Globus pallidus (tissue), 1 donor: Measurements from ENCODE around the gene SH3BP1.

Source experiments
- DNase-seq: peaks from one replicate; pipeline ENCODE4 v3.0.0-alpha.2; 2015; ENCODE audit warnings: low spot score

The SH3BP1 gene

GRCh38 chr22:37659066-37659896 lies 19.8 kb downstream of the SH3BP1 start:
- no peak for DNase-seq

- DNase-seq: no peak
These were observed 20.6 kb downstream of the SH3BP1 start for GRCh38 chr22:37659897-37660708.

GRCh38 chr22:37660709-37661045 lies 21.2 kb downstream of the SH3BP1 start:
- DNase-seq: no peak

GRCh38 chr22:37661160-37661924 lies 21.9 kb downstream of the SH3BP1 start:
- DNase-seq: peak; percentile 62

DNA sequence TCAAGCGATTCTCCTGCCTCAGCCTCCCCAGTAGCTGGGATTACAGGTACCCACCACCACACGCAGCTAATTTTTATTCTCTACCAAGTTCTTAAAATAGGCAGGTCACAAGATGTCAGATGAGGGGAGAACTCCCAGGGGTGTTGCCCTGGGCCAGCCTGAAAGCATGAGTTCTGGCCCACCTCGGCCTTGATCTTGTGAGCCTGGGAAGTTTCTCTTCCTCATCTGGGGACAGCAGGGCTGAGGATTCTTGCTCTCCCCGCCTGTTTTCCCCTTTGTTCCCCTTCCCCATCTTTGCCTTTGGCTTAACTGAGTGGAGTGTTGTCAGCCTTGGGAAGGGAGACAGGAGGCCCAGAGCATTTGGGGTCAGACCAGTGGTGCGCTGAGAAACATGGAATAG lies 22.6 kb downstream of the SH3BP1 start:
- DNase-seq: no peak

- DNase-seq: no peak
These were observed 24.2 kb downstream of the SH3BP1 start for GRCh38 chr22:37663521-37664140.

DNA sequence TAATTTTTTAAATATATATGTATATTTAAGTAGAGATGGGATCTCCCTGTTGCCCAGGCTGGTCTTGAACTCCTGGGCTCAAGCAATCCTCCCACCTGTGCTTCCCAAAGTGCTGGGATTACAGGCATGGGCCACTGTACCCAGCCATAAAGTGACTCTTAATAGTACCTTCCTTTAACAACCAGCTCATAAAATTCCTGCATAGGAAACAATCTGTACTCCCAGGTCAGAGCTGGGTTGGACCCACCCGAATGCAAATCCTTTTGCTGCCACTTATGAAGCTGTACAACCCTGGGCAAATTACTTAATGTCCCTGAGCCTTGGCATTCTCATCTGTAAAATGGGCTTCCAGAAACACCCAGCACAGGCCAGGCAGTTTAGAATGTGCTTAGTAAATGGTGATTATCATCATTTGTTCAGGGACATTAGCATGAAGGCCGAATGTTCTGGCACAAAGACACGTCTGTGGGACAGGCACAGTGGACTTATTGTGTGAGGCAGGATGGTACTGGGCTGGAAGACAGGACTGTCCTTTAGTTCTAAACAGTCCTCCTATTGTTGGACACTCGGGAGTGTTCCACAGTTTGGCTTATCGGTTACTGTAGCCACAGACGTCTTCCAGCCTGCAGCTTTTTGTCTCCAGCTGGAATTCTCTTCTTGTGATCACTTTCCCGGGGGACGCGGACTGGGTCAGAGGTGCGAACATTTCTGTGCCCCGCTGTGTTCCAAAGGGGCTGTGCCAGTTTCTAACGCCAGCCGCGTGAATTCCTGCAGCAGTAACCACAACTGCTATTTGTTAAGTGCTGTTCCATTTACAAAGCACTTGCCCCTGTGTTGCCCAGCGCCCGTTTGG lies 25.0 kb downstream of the SH3BP1 start:
- peak; percentile 97 for DNase-seq

GRCh38 chr22:37665487-37665886 lies 26.0 kb downstream of the SH3BP1 start:
- DNase-seq: no peak

- no peak for DNase-seq
These were observed 30.1 kb downstream of the SH3BP1 start for GRCh38 chr22:37669586-37669985.

DNA sequence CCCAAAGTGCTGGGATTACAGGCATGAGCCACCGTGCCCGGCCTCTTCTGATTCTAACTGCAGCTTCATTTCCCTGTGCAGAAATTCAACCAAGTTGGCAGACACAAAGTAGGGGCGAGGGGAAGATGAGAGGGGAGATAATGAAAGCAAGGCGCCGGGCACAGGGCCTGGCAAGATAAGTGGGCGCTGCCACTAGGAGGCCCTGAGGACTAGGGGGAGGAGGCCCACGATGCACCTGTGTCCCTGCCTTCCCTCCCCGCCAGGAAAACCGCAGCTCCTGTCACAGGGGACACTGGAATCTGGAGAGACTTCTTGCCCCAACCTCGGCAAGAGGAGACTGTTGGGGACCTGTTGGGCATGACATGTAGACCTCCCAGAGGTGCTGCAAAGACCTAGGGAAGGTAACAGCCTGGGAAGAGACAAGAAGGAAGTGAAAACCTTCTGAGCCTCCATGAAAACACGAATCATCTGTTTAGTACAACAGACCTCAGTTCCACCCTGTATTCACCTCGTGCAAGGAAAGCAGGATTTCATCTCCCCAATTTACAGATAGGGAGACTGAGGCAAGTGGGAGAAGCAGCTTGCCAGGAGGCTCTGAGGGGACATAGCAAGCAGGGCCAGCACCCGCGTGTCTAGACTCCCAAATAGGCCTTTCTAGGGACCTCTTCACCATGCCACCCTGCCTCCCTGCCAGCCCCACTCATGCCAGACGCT lies 32.9 kb downstream of the SH3BP1 start:
- DNase-seq: no peak

- no peak for DNase-seq
These were observed 33.5 kb downstream of the SH3BP1 start for GRCh38 chr22:37672920-37673455.

GRCh38 chr22:37674248-37674647 lies 34.8 kb downstream of the SH3BP1 start:
- no peak for DNase-seq

GRCh38 chr22:37674951-37675929 lies 35.8 kb downstream of the SH3BP1 start, which contains the start of gene LGALS1:
Gene LGALS1, plus strand, starts transcription at chr22:37675636. Its CDS starts 67 bp downstream, at chr22:37675703.
- DNase-seq: peak; percentile 87

DNA sequence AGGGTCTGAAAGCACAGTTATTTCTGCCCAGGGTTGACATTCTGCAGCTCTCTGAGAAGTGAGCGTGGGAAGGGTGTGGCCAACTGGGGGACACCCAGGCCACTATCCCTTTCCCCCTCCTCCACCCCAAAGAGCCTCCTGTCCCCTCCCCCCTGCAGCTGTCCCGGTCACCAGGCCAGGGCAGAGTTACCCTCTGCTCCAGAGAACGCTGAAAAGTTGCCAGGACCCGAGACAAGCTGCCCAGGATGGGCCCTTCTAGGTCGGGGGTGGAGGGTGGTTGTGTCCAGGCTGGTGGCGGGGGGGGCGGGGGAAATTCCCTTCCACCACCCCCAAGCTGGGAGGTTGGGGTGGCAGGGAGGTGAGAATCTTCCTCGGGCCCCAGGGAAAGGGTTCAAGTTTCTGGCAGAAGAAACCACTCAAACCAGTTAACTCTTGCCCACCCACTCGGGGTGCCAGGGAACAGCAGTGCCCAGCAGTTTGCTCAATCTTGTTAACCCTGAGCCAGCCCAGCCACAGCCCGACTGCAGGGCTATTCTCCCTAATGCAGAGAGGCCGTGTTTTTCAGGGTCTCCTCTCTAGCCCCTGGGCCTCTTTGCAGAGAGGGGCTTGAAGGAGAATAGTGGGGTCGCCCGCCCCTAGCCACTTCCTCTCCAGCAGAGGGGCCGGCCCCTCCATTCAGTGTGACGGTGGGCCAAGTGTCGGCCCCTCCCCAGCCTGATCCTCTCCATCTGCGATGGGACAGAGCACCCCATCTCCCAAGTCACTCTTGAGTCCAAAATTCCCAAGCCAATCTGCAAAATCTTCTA lies 36.7 kb downstream of the SH3BP1 start:
- no peak for DNase-seq

- no peak for DNase-seq
These were observed 37.4 kb downstream of the SH3BP1 start for GRCh38 chr22:37676736-37677492.

DNA sequence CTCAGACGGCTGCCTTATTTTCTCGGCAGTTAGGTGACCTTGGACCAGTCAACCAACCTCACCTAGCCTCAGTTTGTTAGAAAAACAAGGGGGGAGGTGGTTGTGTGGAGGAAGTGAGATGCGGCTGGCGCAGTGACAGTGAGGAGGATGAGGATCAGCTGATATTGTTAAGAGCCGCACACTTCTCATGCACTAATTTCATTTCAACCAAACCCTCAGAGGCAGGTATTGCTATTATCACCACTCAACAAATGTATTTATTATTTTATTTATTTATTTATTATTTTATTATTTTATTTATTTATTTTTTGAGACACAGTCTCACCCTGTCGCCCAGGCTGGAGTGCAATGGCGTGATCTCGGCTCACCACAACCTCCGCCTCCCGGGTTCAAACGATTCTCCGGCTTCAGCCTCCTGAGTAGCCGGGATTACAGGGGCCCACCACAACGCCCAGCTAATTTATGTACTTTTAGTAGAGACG lies 38.1 kb downstream of the SH3BP1 start:
- DNase-seq: no peak

DNA sequence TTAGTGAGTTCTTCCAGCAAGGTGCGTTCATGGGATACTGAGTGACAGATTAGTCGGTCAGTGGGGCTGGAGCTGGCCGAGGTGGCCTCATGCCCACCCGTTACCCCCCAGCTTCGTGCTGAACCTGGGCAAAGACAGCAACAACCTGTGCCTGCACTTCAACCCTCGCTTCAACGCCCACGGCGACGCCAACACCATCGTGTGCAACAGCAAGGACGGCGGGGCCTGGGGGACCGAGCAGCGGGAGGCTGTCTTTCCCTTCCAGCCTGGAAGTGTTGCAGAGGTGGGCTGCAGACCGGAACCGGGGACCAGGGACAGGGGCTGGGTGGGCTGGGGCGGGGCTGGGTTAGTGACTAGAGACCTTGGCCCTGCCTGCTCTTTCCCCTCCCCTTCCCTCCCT lies 38.9 kb downstream of the SH3BP1 start:
- no peak for DNase-seq
